ENCODE measurements around the gene KLHL14. TPM values are rescaled to one million over a fixed set of nuclear protein-coding genes. Genes with fewer than 3 reads are reported as not detected.

The KLHL14 gene
- total RNA-seq, 2 donors from 2014 or later = 0.41 to 3.0 TPM

DNA sequence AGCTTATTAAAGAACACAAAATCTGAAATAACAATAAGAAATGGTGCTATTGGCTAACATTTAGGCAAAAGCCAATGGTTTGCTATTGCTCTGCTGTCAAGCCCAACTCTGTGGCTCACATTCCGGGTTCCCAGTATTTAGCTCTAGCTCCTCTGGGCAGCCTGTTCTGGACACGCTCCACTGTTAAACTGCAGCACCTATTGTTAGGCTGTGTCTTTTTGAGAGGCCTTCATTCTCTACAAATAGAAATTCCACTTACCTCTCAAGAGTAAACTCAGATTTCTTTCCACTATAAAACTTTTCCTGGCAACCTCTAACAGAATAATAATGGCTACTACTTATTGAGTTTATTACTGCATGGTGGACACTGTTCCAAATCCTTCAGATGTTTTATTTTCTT, 3.7 kb upstream of the KLHL14 start:
- H3K4me1 ChIP-seq (replicated peaks) = no peaks in the 10 kb centered on the region
- no peak overlapping the region for H3K27ac ChIP-seq
- intact Hi-C loops (cut with DNase I) = no loop called here
- WGBS = 42% methylated on average over 2 of the region's 2 CpGs
- TF ChIP-seq POLR2A (IDR thresholded peaks at IDR 0.05) (no peak), POLR2AphosphoS5 (IDR thresholded peaks at IDR 0.05) (no peak)
- TF ChIP-seq, protein P1, sequence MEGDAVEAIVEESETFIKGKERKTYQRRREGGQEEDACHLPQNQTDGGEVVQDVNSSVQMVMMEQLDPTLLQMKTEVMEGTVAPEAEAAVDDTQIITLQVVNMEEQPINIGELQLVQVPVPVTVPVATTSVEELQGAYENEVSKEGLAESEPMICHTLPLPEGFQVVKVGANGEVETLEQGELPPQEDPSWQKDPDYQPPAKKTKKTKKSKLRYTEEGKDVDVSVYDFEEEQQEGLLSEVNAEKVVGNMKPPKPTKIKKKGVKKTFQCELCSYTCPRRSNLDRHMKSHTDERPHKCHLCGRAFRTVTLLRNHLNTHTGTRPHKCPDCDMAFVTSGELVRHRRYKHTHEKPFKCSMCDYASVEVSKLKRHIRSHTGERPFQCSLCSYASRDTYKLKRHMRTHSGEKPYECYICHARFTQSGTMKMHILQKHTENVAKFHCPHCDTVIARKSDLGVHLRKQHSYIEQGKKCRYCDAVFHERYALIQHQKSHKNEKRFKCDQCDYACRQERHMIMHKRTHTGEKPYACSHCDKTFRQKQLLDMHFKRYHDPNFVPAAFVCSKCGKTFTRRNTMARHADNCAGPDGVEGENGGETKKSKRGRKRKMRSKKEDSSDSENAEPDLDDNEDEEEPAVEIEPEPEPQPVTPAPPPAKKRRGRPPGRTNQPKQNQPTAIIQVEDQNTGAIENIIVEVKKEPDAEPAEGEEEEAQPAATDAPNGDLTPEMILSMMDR (IDR thresholded peaks at IDR 0.05) = no peak
- no peaks in the 10 kb centered on the region for H3K9me3 ChIP-seq
- no peaks in the 10 kb centered on the region for H3K36me3 ChIP-seq
- no peak for DNase-seq (ENCODE audit: low spot score)
- no peaks in the 10 kb centered on the region for H3K27me3 ChIP-seq (replicated peaks; ENCODE audit: insufficient read depth)
- no peak overlapping the region for H3K4me3 ChIP-seq

DNA sequence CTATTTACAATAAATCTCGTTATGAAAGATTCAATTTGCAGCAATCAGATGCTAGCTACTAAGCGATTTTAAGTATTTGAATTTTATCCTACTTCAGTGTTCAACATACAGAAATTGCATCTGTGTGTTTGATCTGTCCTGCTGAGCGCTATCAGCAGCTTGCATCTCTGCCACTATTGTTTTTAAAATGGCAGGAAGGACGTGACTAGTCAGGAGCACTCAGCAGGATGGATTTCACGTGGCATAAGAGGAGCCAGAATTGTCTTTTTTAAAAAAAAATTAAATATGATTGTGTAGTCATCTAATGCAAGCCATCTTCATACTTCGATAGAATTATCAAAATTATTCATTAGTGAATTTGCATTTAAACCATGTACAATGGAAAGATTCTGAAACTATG, 2.8 kb upstream of the KLHL14 start:
- H3K27ac ChIP-seq = no peak overlapping the region
- intact Hi-C loops (cut with DNase I) = no loop called here
- 78% methylated on average over 6 of the region's 6 CpGs for WGBS
- H3K9me3 ChIP-seq = no peaks in the 10 kb centered on the region
- no peaks in the 10 kb centered on the region for H3K36me3 ChIP-seq
- DNase-seq (ENCODE audit: low spot score) = no peak
- TF ChIP-seq, protein P1 (IDR thresholded peaks at IDR 0.05) = no peak
- no peak for TF ChIP-seq POLR2AphosphoS5 (IDR thresholded peaks at IDR 0.05)
- no peak for TF ChIP-seq POLR2A (IDR thresholded peaks at IDR 0.05)
- H3K4me3 ChIP-seq = no peak overlapping the region
- H3K27me3 ChIP-seq (replicated peaks; ENCODE audit: insufficient read depth) = peaks cover 1% of the 10 kb centered on the region
- no peaks in the 10 kb centered on the region for H3K4me1 ChIP-seq (replicated peaks)

DNA sequence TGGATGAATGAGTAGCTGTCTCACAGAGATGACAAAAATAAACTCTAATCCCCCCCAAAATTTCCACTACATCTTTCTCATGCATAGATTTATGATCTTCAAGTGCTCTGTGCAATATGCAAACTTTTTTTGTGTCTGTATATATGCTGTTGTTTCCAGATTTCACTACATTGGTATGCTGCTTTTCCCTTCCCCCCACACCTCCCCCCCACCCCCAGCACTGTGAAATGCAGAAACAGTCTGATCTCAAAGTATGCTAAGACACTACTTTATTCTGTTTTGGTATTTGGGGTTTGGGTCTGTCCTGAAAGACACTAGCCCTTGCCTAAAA, 524 bp upstream of the KLHL14 start:
- TF ChIP-seq POLR2AphosphoS5 (IDR thresholded peaks at IDR 0.05) (no peak), POLR2A (IDR thresholded peaks at IDR 0.05) (no peak)
- TF ChIP-seq, protein P1 (IDR thresholded peaks at IDR 0.05) = no peak
- Histone ChIP-seq H3K9me3 (no peaks in the 10 kb centered on the region), H3K4me1 (replicated peaks) (no peaks in the 10 kb centered on the region), H3K27ac (no peak overlapping the region), H3K27me3 (replicated peaks; ENCODE audit: insufficient read depth) (peaks cover 5% of the 10 kb centered on the region), H3K4me3 (no peak overlapping the region), H3K36me3 (no peaks in the 10 kb centered on the region)
- intact Hi-C loops (cut with DNase I) = no loop called here
- DNase-seq (ENCODE audit: low spot score) = no peak

DNA sequence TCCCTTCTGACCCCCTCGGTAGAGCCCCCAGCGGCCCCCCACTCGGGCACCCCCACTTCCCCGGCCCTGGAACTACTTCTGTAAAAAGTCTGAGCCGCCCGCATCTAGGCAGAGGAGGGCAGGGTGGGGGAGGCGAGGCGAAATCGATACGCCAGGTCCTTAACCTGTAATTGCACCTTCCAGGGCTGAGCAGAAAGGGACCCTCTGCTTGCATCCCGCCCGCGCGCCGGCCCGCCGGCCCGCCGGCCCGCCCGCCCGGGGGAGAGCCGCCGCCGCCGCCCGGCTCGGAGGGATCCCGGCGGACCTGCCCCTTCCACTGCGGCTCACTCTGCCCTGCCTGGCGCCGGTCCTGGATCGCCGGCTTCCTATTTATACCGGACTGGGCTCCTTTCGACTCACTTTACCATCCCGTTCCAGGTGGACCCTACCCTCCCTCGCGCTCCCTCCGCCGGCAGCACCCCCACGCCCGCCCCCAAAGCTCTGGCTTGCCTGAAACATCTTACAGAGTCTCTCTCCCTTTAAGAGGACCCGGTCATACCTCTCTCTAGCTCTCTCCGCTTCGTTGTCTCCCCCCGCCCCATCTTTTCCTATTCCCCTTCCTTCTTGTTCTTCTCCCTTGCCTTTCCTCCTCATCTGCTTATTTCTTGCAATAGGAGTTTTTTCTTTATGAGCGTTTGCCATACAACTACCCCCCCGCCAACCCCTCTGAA, 797 bp downstream of the KLHL14 start:
- Histone ChIP-seq H3K4me3 (peak overlapping the region; percentile 32 to 34), H3K27me3 (replicated peaks; ENCODE audit: insufficient read depth) (peaks cover 5% of the 10 kb centered on the region), H3K36me3 (no peaks in the 10 kb centered on the region), H3K27ac (peak overlapping the region in 1 of 2 donors; percentile 47), H3K4me1 (replicated peaks) (no peaks in the 10 kb centered on the region), H3K9me3 (no peaks in the 10 kb centered on the region)
- WGBS = 3% methylated on average over 47 of the region's 50 CpGs
- no peak for DNase-seq (ENCODE audit: low spot score)
- TF ChIP-seq POLR2AphosphoS5 (IDR thresholded peaks at IDR 0.05) = no peak
- intact Hi-C loops (cut with DNase I) = no loop called here

DNA sequence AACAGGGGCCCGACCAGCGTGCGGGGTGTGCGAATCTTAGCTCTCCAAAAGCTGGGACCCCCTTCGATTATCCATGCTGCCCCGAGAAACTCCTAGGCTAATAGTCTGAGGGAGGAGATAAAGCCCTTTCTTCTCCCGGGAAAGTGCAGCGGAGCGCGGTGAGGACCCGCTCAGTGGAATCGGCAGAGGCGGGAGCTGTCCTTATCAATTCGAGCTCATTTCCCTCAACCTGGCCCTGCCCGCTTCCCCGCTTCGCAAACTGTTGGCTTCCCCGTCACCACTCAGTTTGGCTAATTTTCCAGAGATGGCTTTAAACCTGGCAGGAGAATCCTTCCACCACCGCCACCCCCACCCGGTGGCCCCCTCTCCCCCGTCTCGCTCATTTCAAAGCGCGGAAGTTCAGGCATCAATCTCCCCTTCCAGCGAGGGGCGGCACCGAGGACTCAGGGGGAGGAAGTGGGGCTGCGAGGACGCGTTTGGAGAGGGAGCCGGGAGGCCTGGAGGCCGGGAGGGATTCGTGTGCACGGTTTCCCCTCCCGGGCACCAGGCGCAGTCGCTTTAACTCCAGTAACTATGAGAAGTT, 1.6 kb downstream of the KLHL14 start:
- Histone ChIP-seq H3K27me3 (replicated peaks; ENCODE audit: insufficient read depth) (peaks cover 5% of the 10 kb centered on the region), H3K27ac (peak overlapping the region; percentile 45 to 47), H3K4me1 (replicated peaks) (no peaks in the 10 kb centered on the region), H3K36me3 (no peaks in the 10 kb centered on the region), H3K9me3 (no peaks in the 10 kb centered on the region), H3K4me3 (peak overlapping the region; percentile 32 to 34)
- no peak for DNase-seq (ENCODE audit: low spot score)
- TF ChIP-seq POLR2A (IDR thresholded peaks at IDR 0.05) = no peak
- TF ChIP-seq POLR2AphosphoS5 (IDR thresholded peaks at IDR 0.05) = no peak
- 2% methylated on average over 36 of the region's 37 CpGs for WGBS
- intact Hi-C loops (cut with DNase I) = no loop called here

DNA sequence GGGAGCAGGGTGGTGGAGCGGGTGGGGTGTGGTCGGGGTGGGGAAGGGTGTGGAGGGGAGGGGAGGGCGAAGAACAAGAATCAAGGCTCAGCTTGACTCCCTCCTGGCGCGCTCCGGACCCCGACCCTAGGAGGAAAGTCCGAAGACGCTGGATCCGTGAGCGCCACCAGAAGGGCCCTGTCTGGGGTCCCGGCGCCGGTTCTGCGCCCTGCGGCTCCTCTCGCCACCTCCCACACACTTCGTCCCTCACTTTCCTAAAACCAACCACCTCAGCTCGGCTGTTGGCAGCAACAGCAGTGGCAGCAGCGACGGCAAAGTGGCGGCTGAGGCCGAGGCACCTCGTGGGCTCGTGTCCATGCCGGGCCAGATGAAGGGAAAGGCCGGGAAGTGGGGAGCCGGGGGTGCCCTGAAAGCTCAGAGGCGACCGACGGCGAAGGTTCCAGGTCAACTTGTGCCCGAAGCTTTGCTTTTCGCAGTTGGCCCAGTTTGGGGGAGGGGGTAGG, 2.1 kb downstream of the KLHL14 start:
- intact Hi-C loops (cut with DNase I) = no loop called here
- Histone ChIP-seq H3K9me3 (no peaks in the 10 kb centered on the region), H3K4me3 (peak overlapping the region; percentile 32 to 34), H3K27ac (peak overlapping the region; percentile 45 to 47), H3K36me3 (no peaks in the 10 kb centered on the region), H3K27me3 (replicated peaks; ENCODE audit: insufficient read depth) (peaks cover 5% of the 10 kb centered on the region), H3K4me1 (replicated peaks) (no peaks in the 10 kb centered on the region)
- TF ChIP-seq POLR2AphosphoS5 (IDR thresholded peaks at IDR 0.05) (no peak), POLR2A (IDR thresholded peaks at IDR 0.05) (no peak)
- TF ChIP-seq, protein P1 (IDR thresholded peaks at IDR 0.05) = no peak
- 2% methylated on average over 31 of the region's 34 CpGs for WGBS
- DNase-seq (ENCODE audit: low spot score) = no peak
